Stimulated activated CD8-positive, alpha-beta memory T cell treated with anti-CD3 and anti-CD28 coated beads, Interleukin-4, amount 100 ng/mL, for 24 hours (primary cell): ENCODE results near the gene CTNNAL1.
"Not testable (repeated sequence)": the region's sequence is repeated elsewhere in the genome, so short reads cannot be mapped to it uniquely, and the experiment has no call there.

Experiments used
- DNase-seq: peaks from one replicate; pipeline ENCODE4 v3.0.0-alpha.2; 2020; ENCODE audit warnings: low read depth

Gene CTNNAL1

GRCh38 chr9:108933231-108933717 is 80.0 kb downstream of the CTNNAL1 start:
- no peak for DNase-seq

DNA sequence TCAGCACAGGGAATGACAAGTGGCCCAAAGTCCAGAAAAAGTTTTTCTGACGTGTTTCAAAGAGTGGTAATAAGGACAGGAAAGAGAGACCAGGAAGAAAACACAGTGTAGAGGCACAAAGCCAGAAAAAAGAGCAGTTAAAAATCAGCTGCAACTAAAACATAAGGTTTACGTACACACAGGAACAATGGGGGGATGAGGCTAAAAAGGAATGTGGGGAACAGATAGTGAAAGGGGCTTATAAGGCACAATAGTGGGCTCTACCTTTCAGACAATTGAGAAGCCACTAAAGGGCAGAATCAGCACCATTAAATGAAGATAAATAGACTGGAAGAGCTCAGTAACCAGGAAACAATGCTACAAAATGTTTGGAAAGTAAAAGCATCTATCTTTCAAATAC is 84.9 kb downstream of the CTNNAL1 start:
- DNase-seq = no peak

- no peak for DNase-seq
These were observed 88.8 kb downstream of the CTNNAL1 start for GRCh38 chr9:108924466-108924865.

- no peak for DNase-seq
These were observed 92.1 kb downstream of the CTNNAL1 start for GRCh38 chr9:108921200-108921599.

GRCh38 chr9:108920401-108920800 is 92.9 kb downstream of the CTNNAL1 start:
- not testable (repeated sequence) for DNase-seq

DNA sequence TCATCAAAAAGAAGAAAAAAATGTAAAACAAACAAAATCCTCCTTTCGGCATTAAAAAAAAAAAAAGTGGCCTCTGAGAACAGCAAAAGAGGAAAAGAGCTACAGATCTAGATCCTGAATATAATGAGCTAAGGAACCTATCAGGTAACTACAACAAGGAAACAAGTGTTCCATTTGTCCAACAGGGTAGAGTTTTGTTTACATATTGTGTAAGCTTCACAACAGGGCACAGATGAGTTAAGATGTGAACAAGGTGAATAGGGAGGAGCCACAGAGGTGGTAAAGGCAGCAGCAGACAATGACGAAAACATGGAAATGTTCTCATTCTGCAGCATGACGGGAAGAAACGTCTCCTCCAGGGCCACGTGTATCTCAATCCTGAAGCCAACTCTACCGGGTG is 93.8 kb downstream of the CTNNAL1 start:
- no peak for DNase-seq

- DNase-seq = no peak
These were observed 99.9 kb downstream of the CTNNAL1 start for GRCh38 chr9:108913391-108913790.

DNA sequence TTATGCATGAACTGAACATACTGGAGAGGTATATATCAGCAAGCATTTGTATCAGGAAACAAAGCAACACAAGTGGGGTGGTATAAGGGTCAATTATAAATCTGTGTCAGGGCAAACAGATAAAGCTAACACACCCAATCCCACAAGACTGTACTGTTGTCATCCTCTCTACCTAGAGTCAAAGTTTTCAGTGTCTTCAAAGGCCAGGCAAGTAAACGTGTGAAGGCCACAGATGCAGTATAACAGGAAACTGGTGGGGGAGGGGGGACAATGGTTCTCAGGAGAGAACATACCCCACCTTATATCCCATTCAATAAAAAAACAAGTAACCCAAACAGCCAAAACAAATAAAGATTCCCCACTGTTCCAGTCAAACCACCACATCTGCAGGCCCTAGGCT is 101.5 kb downstream of the CTNNAL1 start:
- DNase-seq = no peak

DNA sequence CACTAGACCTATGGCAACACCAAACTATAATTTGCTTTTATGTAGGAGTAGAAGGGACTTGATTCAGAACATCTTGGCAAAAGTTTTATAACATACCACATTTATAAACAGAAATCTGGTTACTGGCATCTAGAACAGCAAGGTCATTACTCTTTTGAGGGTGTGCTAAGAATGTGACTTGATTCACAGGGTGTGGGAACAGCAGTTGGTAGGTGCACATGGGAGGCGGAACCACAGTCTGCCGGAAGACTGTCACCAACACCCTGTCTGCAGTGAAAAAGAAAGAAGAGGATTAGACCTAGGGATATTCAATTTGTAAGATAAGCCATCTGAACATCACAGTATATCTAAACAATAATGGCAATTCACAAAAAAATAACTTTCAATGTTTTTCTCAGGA is 102.4 kb downstream of the CTNNAL1 start:
- DNase-seq = no peak

- DNase-seq = no peak
These were observed 102.9 kb downstream of the CTNNAL1 start for GRCh38 chr9:108910402-108910801.

DNA sequence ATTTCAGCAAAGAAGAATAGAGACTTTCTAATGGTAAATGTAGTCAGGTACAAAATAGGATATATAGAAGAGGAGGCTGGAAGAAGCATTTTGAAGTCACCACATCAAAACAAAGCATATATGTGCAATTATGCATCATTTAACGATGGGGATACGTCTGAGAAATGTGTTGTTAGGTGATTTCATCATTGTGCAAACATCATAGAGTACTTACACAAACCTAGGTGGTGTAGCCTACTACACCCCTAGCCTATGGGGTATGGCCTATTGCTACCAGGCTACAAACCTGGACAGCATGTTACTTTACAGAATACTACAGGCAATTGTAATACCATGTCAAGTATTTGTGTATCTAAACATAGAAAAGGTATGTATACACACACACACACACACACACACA is 107.8 kb downstream of the CTNNAL1 start:
- DNase-seq = no peak

DNA sequence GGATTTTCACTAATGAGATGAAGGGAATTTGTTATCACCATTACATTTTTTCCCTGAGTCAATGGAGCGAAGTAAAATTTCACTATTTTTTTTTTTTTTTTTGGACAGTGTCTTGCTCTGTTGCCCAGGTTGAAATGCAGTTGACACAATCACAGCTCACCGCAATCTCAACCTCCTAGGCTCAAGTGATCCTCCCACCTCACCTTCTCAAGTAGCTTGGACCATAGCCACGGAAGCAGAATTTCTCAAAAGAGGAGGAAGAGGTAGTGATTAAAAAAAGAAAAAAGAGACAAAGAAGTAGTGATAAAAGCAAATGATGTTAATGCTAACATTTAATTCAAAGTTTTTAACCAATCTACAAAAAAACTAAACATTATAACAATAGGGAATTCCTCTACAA is 109.1 kb downstream of the CTNNAL1 start:
- DNase-seq = no peak

DNA sequence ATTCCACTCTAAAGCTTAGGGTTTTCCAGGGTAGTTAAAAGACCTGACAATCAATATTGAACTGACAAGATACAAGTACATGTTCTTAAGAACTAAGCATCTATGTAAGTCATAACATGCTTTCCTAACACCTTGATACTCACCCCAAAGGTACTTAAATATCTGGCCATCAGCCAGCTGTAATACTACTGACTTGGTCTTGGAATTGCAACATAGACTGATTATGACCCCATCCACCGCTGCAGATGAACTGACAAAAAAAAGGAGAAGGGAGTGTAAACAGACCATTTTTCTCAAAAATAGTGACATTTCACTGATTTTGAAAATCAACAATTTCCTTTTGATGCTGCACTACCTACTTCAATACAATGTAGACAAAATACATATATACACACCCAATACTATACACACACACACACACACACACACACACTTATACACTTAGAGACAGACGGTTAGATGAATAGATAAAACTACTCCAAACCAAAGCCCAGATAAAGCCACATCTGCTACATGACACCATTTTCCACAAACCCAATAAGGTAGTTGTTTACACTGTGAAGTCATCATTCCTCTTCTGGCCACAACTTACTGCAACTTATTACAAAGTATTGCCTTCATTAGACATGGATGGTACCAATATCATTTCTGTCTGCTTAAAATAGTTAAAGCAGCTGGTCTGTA is 109.7 kb downstream of the CTNNAL1 start:
- DNase-seq = no peak

- DNase-seq = no peak
These were observed 113.1 kb downstream of the CTNNAL1 start for GRCh38 chr9:108900176-108900575.

DNA sequence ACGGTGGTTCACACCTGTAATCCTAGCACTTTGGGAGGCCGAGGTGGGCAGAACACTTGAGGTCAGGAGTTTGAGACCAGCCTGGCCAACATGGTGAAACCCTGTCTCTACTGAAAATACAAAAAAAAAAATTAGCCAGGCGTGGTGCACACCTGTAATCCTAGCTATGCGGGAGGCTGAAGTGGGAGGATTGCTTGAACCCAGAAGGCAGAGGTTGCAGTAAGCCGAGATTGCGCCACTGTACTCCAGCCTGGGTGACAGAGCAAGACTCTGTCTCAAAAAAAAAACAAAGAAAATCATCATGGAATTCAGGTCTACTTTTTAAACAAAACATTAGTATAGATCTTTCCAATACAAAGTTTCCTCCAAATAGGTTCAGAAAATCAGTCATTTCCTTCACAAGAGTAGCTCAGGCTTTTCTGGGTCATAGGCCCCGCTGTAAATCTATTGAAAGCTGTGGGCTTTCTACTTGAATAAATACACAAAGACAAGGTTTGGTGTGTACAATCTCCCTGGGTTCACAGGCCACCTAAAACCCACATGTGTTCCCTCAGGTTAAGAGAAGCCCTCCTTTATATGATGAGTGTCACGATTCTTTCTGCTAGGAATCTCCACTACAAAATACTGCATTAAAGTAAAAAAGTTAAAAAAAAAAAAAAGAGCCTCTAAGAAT is 114.1 kb downstream of the CTNNAL1 start:
- not testable (repeated sequence) for DNase-seq

DNA sequence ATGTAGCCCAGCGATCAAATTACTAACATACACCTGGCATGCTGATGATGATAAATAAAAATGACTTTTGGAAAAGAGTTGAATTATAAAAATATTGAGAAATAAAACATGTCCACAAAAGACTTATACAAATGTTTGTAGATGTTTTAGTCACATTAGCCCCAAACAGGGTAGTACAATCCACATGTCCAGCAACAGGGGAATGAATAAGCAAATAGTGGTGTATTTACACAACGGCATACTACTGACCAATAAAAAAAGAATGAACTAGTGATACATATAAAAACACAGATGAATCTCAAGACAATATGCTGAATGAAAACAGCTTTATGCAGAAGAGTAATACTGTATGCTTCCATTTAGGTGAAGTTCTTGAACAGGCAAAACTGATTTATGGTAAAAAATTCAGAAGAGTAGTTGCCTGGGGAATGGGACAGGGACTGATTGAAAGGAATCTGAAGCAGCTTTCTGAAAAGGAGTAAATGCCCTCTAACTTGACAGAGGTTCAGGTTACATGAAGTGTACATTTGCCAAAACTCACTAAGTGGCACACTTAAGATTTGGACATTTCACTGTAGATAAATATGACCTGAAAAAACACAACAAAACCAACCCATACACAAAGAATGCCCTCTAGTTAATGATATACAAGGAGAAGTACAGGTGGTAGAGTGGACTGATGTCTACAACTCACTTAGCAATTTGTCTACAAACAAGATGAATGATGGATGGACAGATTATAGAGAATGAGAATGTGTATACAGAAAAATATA is 115.8 kb downstream of the CTNNAL1 start:
- DNase-seq = no peak

DNA sequence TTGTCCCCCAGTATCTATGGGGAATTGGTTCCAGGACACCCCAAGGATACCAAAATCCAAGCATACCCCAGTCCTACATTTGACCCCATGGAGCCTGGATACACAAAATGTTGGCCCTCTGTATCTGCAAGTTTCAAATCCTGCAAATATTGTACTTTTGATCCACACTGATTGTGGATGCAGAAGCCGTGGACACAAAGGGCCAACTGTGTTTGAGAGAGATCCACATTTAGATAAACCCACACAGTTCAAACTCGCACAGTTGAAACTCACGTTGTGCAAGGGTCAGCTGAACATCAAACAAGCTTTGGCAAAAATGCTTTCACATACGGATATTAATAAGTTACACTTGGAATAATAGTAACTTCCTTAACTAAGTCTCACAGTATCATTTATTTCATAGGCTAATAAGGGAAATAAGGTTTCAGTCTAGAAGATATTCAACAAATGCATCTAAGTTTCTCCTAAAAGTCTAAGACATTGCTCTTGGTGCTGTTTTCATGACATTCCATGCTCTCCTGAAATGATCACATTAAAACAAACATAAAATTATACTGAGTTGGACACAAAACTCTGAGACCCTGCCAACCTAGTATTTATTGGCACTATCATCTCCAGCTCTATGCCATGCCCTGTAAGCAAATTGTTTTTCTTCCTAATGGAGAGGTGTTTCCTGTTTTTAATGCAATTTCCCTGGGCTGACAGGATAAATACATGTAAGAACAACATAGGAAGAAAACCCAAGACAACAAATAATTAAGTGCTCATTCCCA is 118.9 kb downstream of the CTNNAL1 start:
- DNase-seq = no peak
